ENCODE results near the gene TOM1L2.

TOM1L2 gene

DNA sequence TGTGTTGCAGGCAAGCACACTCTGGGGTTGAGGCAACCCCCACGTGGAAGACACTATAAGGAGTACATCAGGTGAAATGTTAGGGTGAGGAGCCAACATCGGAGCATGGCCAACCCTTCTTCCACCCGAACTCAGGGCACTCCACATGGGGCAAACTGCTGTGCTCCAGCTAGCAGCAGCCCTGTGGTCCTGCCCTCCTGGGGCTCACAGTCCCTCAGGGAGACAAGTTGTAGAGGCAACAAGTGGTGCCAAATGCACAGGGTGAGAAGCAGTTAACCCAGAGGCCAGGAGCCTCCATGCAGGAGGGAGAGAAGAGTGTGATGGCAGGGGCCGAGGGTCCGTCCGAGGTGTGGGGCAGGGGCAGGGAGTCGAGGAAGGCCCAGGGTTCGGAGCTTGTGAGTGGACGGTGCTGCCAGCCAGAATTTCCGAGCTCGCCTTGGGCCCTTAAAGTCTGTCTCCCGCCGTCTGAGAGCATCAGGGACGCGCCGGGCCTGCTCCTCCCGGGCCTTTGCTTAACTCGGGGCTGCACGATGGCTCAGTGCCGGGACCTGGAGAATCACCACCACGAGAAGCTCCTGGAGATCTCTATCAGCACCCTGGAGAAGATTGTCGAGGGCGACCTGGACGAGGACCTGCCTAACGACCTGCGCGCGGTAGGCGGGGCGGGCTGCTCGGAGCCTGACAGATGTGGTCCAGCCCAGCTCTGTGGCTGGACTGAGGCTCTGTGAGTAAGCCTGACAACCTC lies 34.5 kb upstream of the TOM1L2 start:
- Histone ChIP-seq H3K4me3 (ENCODE audit: low read length) (no peak overlapping the region), H3K9ac (ENCODE audit: low read length) (no peak overlapping the region), H3K9me2 (replicated peaks; ENCODE audit: insufficient read depth, low read length) (no peaks in the 10 kb centered on the region), H3K9me3 (replicated peaks; ENCODE audit: insufficient read depth, low read length) (no peaks in the 10 kb centered on the region), H3K4me1 (ENCODE audit: low read length) (no peaks in the 10 kb centered on the region), H2AFZ (ENCODE audit: low read length) (no peak overlapping the region), H3K27me3 (replicated peaks; ENCODE audit: insufficient read depth, low read length) (no peaks in the 10 kb centered on the region), H3K36me3 (replicated peaks; ENCODE audit: insufficient read depth, low read length) (no peaks in the 10 kb centered on the region), H3K27ac (ENCODE audit: low read length) (no peak overlapping the region), H3K79me2 (ENCODE audit: low read length) (no peaks in the 10 kb centered on the region), H3F3A (ENCODE audit: insufficient read depth, low read length) (no peaks in the 10 kb centered on the region), H4K20me1 (ENCODE audit: insufficient read depth, low read length) (no peaks in the 10 kb centered on the region), H3K4me2 (ENCODE audit: low read depth, low read length) (no peak overlapping the region)
- no peak for DNase-seq
- TF ChIP-seq, protein P1, sequence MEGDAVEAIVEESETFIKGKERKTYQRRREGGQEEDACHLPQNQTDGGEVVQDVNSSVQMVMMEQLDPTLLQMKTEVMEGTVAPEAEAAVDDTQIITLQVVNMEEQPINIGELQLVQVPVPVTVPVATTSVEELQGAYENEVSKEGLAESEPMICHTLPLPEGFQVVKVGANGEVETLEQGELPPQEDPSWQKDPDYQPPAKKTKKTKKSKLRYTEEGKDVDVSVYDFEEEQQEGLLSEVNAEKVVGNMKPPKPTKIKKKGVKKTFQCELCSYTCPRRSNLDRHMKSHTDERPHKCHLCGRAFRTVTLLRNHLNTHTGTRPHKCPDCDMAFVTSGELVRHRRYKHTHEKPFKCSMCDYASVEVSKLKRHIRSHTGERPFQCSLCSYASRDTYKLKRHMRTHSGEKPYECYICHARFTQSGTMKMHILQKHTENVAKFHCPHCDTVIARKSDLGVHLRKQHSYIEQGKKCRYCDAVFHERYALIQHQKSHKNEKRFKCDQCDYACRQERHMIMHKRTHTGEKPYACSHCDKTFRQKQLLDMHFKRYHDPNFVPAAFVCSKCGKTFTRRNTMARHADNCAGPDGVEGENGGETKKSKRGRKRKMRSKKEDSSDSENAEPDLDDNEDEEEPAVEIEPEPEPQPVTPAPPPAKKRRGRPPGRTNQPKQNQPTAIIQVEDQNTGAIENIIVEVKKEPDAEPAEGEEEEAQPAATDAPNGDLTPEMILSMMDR (IDR thresholded peaks at IDR 0.05; ENCODE audit: low read length): no peak

DNA sequence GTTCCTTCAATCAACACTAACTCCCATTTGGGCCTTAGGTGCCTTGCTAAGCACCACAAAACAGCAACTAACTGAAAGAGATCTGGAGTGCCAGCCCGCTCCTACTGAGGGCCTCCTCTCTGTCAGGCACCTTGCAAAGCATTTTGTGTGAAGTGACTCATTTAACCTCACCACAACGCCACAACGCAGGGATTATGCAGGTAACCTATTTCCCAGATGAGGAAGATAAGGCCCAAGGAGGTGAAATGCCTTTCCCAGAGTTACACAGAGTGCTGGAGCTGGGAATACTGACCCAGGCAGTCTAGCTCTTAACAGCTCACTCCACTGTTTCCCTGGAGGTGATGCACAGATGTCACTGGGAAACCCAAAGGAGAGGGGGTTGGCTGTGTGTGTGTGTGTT lies 33.3 kb upstream of the TOM1L2 start:
- Histone ChIP-seq H3K4me3 (ENCODE audit: low read length) (no peak overlapping the region), H3K27ac (ENCODE audit: low read length) (no peak overlapping the region), H3K9ac (ENCODE audit: low read length) (no peak overlapping the region), H2AFZ (ENCODE audit: low read length) (no peak overlapping the region), H3K27me3 (replicated peaks; ENCODE audit: insufficient read depth, low read length) (no peaks in the 10 kb centered on the region), H4K20me1 (ENCODE audit: insufficient read depth, low read length) (no peaks in the 10 kb centered on the region), H3K4me2 (ENCODE audit: low read depth, low read length) (no peak overlapping the region), H3K36me3 (replicated peaks; ENCODE audit: insufficient read depth, low read length) (no peaks in the 10 kb centered on the region), H3K9me2 (replicated peaks; ENCODE audit: insufficient read depth, low read length) (no peaks in the 10 kb centered on the region), H3K9me3 (replicated peaks; ENCODE audit: insufficient read depth, low read length) (no peaks in the 10 kb centered on the region), H3F3A (ENCODE audit: insufficient read depth, low read length) (no peaks in the 10 kb centered on the region), H3K79me2 (ENCODE audit: low read length) (no peaks in the 10 kb centered on the region), H3K4me1 (ENCODE audit: low read length) (no peaks in the 10 kb centered on the region)
- TF ChIP-seq EZH2phosphoT487 (IDR thresholded peaks at IDR 0.05; ENCODE audit: low read length) (no peak), EZH2 (optimal IDR thresholded peaks at IDR 0.05; ENCODE audit: low read depth, low read length) (no peak)
- TF ChIP-seq, protein P1 (IDR thresholded peaks at IDR 0.05; ENCODE audit: low read length): no peak
- DNase-seq: no peak

DNA sequence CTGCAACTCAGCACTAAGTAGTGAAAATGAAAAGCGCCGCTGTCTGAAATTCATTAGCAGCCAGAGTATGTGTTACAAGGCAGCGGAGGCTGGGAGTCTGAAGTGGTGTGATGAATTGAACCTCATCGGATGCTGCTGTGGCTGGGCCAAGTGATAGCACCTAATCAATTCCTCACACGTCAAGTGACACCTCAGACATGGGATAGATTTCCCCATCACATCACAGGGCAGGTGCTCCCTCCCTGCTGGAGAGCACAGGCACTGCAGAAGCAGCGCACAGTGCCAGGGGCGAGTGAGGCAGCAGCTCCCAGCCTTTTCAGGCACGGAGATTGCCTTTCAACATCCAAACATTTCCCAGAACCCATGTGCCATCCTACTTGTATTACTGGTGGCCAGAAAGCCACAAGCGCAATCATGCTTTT lies 32.7 kb upstream of the TOM1L2 start:
- H3K9me3 ChIP-seq (replicated peaks; ENCODE audit: insufficient read depth, low read length): no peaks in the 10 kb centered on the region
- H4K20me1 ChIP-seq (ENCODE audit: insufficient read depth, low read length): no peaks in the 10 kb centered on the region
- no peaks in the 10 kb centered on the region for H3K27me3 ChIP-seq (replicated peaks; ENCODE audit: insufficient read depth, low read length)
- H3F3A ChIP-seq (ENCODE audit: insufficient read depth, low read length): no peaks in the 10 kb centered on the region
- no peak overlapping the region for H3K27ac ChIP-seq (ENCODE audit: low read length)
- H3K9me2 ChIP-seq (replicated peaks; ENCODE audit: insufficient read depth, low read length): no peaks in the 10 kb centered on the region
- H3K4me2 ChIP-seq (ENCODE audit: low read depth, low read length): no peak overlapping the region
- H3K4me3 ChIP-seq (ENCODE audit: low read length): no peak overlapping the region
- DNase-seq: no peak
- H2AFZ ChIP-seq (ENCODE audit: low read length): no peak overlapping the region
- no peaks in the 10 kb centered on the region for H3K79me2 ChIP-seq (ENCODE audit: low read length)
- no peaks in the 10 kb centered on the region for H3K36me3 ChIP-seq (replicated peaks; ENCODE audit: insufficient read depth, low read length)
- no peak overlapping the region for H3K9ac ChIP-seq (ENCODE audit: low read length)
- TF ChIP-seq EZH2phosphoT487 (IDR thresholded peaks at IDR 0.05; ENCODE audit: low read length) (no peak), EZH2 (optimal IDR thresholded peaks at IDR 0.05; ENCODE audit: low read depth, low read length) (no peak)
- TF ChIP-seq, protein P1 (IDR thresholded peaks at IDR 0.05; ENCODE audit: low read length): no peak
- H3K4me1 ChIP-seq (ENCODE audit: low read length): no peaks in the 10 kb centered on the region

Measured in MM.1S (cell line).